Thyroid gland (tissue), 4 donors: ENCODE data around the gene SLC52A3.

Experiments used
- CTCF ChIP-seq, 6 experiments: fragments of 200-600 bp in 3 of 6; fragments of 450-650 bp in 3 of 6; sonication (generic) in 3 of 6; IDR thresholded peaks; one replicate each; pipeline ENCODE4 v1.5.1; 2016 to 2019; ENCODE audit warnings: antibody characterized with exemption in 6 of 6, mild to moderate bottlenecking in 2 of 6, inconsistent platforms in 1 of 6, moderate library complexity in 1 of 6
- POLR2A ChIP-seq, 2 donors: fragments of 450-650 bp; IDR thresholded peaks; one replicate each; pipeline ENCODE4 v1.6.1; 2017; ENCODE audit warnings: antibody characterized with exemption in 2 of 2, mild to moderate bottlenecking in 2 of 2, moderate library complexity in 1 of 2

GRCh38 chr20:755941-756340 is 12.4 kb downstream of the SLC52A3 start:
- no peak for TF ChIP-seq POLR2A (IDR thresholded peaks at IDR 0.05)
- TF ChIP-seq CTCF (IDR thresholded peaks at IDR 0.05) = no peak
